ENCODE measurements around the gene KCNQ1. TPM values are rescaled to one million over a fixed set of nuclear protein-coding genes. Genes with fewer than 3 reads are reported as not detected.
A peak's percentile ranks its signal among the peaks of the same experiment; 100 is the strongest.

Gene KCNQ1
- total RNA-seq, 1 donor from 2014 or later = 8.5 TPM

GRCh38 chr11:2402106-2402505 is 42.7 kb upstream of the KCNQ1 start:
- Mint-ChIP-seq H3K36me3 (peaks cover 4% of the 10 kb centered on the region), H3K27me3 (ENCODE audit: low read depth) (no peaks in the 10 kb centered on the region), H3K9me3 (no peaks in the 10 kb centered on the region), H3K27ac (peak overlapping the region; percentile 25), H3K4me1 (peaks cover 24% of the 10 kb centered on the region), H3K4me3 (peak overlapping the region; percentile 86)
- TF ChIP-seq, protein P1, sequence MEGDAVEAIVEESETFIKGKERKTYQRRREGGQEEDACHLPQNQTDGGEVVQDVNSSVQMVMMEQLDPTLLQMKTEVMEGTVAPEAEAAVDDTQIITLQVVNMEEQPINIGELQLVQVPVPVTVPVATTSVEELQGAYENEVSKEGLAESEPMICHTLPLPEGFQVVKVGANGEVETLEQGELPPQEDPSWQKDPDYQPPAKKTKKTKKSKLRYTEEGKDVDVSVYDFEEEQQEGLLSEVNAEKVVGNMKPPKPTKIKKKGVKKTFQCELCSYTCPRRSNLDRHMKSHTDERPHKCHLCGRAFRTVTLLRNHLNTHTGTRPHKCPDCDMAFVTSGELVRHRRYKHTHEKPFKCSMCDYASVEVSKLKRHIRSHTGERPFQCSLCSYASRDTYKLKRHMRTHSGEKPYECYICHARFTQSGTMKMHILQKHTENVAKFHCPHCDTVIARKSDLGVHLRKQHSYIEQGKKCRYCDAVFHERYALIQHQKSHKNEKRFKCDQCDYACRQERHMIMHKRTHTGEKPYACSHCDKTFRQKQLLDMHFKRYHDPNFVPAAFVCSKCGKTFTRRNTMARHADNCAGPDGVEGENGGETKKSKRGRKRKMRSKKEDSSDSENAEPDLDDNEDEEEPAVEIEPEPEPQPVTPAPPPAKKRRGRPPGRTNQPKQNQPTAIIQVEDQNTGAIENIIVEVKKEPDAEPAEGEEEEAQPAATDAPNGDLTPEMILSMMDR (IDR thresholded peaks at IDR 0.05; ENCODE audit: unreplicated experiment) = no peak
- DNase-seq (ENCODE audit: low spot score in 2 of 2, unreplicated experiment in 2 of 2) = no peak

- Mint-ChIP-seq H3K36me3 (peaks cover 2% of the 10 kb centered on the region), H3K27me3 (ENCODE audit: low read depth) (no peaks in the 10 kb centered on the region), H3K27ac (peak overlapping the region; percentile 39), H3K4me3 (peak overlapping the region; percentile 86), H3K4me1 (peaks cover 30% of the 10 kb centered on the region), H3K9me3 (no peaks in the 10 kb centered on the region)
- no peak for DNase-seq (ENCODE audit: low spot score in 2 of 2, unreplicated experiment in 2 of 2)
- TF ChIP-seq, protein P1 (IDR thresholded peaks at IDR 0.05; ENCODE audit: unreplicated experiment) = no peak
These were observed 41.7 kb upstream of the KCNQ1 start for GRCh38 chr11:2402890-2403645.

DNA sequence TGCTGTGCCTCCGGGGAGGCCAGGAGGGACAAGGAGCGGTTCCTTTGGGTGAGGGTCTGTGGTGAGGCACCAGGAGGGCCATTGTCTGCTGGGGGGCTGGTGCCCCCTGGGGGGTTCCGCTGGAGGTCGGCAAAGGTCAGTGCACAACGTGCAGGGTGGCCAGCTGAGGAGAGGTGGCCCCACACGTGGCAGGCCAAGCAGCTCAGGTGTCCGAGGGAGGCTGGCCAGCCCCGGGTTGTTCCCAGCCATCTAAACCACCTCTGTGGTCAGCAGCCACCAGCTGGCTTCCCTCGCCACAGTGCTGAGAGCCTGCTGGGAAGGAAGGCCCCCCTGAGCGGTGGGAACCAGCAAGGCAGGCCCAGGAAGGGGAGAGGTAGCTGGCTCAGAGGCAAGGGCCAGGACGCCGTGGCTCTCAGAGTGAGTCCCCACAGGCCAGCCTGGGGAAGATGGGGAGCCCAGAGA is 40.0 kb upstream of the KCNQ1 start:
- H3K27ac Mint-ChIP-seq = peak overlapping the region; percentile 72
- peaks cover 42% of the 10 kb centered on the region for H3K4me1 Mint-ChIP-seq
- DNase-seq (ENCODE audit: low spot score in 2 of 2, unreplicated experiment in 2 of 2) = no peak
- no peaks in the 10 kb centered on the region for H3K27me3 Mint-ChIP-seq (ENCODE audit: low read depth)
- no peaks in the 10 kb centered on the region for H3K9me3 Mint-ChIP-seq
- H3K4me3 Mint-ChIP-seq = no peak overlapping the region
- TF ChIP-seq, protein P1 (IDR thresholded peaks at IDR 0.05; ENCODE audit: unreplicated experiment) = no peak
- peaks cover 2% of the 10 kb centered on the region for H3K36me3 Mint-ChIP-seq

- Mint-ChIP-seq H3K36me3 (peaks cover 2% of the 10 kb centered on the region), H3K27ac (peak overlapping the region; percentile 30)
These were observed 38.4 kb upstream of the KCNQ1 start for GRCh38 chr11:2406451-2406850.

DNA sequence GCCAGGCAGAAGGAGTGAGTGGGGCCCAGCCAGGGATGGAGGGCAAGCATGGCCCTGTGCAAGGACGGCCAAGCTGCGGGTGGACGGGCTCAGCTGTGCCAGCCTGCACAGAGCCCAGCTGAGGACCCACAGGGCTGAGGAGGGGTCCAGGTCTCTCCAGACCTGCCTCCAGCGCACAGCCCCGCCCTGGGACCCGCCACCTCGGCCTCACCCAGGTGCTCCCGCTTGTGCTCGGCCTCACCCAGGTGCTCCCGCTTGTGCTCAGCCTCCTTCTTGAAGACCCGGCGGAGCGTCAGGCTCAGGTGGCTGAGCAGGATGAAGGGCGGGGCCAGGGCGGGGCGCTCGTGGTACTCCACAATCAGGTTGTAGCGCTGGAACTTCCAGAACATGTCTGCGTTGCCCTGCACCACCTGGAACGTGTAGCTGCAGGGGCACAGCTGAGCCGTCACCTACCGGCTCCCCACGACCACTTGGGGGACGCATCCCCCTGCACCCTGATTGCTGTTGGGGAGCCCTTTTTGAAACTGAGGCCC is 37.9 kb upstream of the KCNQ1 start:
- peaks cover 52% of the 10 kb centered on the region for H3K4me1 Mint-ChIP-seq

More at GRCh38 chr11:2406451-2406850, 38.4 kb upstream of the KCNQ1 start:
- H3K9me3 Mint-ChIP-seq = no peaks in the 10 kb centered on the region
- no peak for DNase-seq (ENCODE audit: low spot score in 2 of 2, unreplicated experiment in 2 of 2)
- H3K4me1 Mint-ChIP-seq = peaks cover 54% of the 10 kb centered on the region
- H3K4me3 Mint-ChIP-seq = no peak overlapping the region
- no peaks in the 10 kb centered on the region for H3K27me3 Mint-ChIP-seq (ENCODE audit: low read depth)
- TF ChIP-seq, protein P1 (IDR thresholded peaks at IDR 0.05; ENCODE audit: unreplicated experiment) = no peak

More for the DNA sequence above, 37.9 kb upstream of the KCNQ1 start:
- Mint-ChIP-seq H3K4me3 (no peak overlapping the region), H3K27me3 (ENCODE audit: low read depth) (no peaks in the 10 kb centered on the region), H3K9me3 (no peaks in the 10 kb centered on the region), H3K27ac (no peak overlapping the region), H3K36me3 (peaks cover 2% of the 10 kb centered on the region)
- no peak for DNase-seq (ENCODE audit: low spot score in 2 of 2, unreplicated experiment in 2 of 2)
- TF ChIP-seq, protein P1 (IDR thresholded peaks at IDR 0.05; ENCODE audit: unreplicated experiment) = no peak
